ENCODE results near the gene HAPSTR1. TPM values are rescaled to one million over a fixed set of nuclear protein-coding genes. Genes with fewer than 3 reads are reported as not detected.

Gene HAPSTR1
- total RNA-seq, 1 donor from 2014 or later = 86.0 TPM

- TF ChIP-seq, protein P1, sequence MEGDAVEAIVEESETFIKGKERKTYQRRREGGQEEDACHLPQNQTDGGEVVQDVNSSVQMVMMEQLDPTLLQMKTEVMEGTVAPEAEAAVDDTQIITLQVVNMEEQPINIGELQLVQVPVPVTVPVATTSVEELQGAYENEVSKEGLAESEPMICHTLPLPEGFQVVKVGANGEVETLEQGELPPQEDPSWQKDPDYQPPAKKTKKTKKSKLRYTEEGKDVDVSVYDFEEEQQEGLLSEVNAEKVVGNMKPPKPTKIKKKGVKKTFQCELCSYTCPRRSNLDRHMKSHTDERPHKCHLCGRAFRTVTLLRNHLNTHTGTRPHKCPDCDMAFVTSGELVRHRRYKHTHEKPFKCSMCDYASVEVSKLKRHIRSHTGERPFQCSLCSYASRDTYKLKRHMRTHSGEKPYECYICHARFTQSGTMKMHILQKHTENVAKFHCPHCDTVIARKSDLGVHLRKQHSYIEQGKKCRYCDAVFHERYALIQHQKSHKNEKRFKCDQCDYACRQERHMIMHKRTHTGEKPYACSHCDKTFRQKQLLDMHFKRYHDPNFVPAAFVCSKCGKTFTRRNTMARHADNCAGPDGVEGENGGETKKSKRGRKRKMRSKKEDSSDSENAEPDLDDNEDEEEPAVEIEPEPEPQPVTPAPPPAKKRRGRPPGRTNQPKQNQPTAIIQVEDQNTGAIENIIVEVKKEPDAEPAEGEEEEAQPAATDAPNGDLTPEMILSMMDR (IDR thresholded peaks at IDR 0.05; ENCODE audit: unreplicated experiment) = no peak
- H3K27ac Mint-ChIP-seq (ENCODE audit: unreplicated experiment) = no peak overlapping the region
- peaks cover 43% of the 10 kb centered on the region for H3K4me1 Mint-ChIP-seq (ENCODE audit: unreplicated experiment)
- H3K9me3 Mint-ChIP-seq (ENCODE audit: unreplicated experiment) = no peaks in the 10 kb centered on the region
- no peaks in the 10 kb centered on the region for H3K27me3 Mint-ChIP-seq (ENCODE audit: unreplicated experiment)
- no peak for DNase-seq (ENCODE audit: low spot score)
- H3K36me3 Mint-ChIP-seq (ENCODE audit: low read depth, unreplicated experiment) = peaks cover 21% of the 10 kb centered on the region
- no peak overlapping the region for H3K4me3 Mint-ChIP-seq (ENCODE audit: unreplicated experiment)
Measured at GRCh38 chr16:9112166-9112843, 20.9 kb downstream of the HAPSTR1 start.

GRCh38 chr16:9112844-9113186, 21.4 kb downstream of the HAPSTR1 start:
- TF ChIP-seq, protein P1 (IDR thresholded peaks at IDR 0.05; ENCODE audit: unreplicated experiment) = no peak
- H3K36me3 Mint-ChIP-seq (ENCODE audit: low read depth, unreplicated experiment) = peaks cover 21% of the 10 kb centered on the region
- peaks cover 40% of the 10 kb centered on the region for H3K4me1 Mint-ChIP-seq (ENCODE audit: unreplicated experiment)
- no peaks in the 10 kb centered on the region for H3K27me3 Mint-ChIP-seq (ENCODE audit: unreplicated experiment)
- H3K9me3 Mint-ChIP-seq (ENCODE audit: unreplicated experiment) = no peaks in the 10 kb centered on the region
- no peak overlapping the region for H3K4me3 Mint-ChIP-seq (ENCODE audit: unreplicated experiment)
- DNase-seq (ENCODE audit: low spot score) = no peak
- no peak overlapping the region for H3K27ac Mint-ChIP-seq (ENCODE audit: unreplicated experiment)

GRCh38 chr16:9113707-9114106, 22.3 kb downstream of the HAPSTR1 start:
- H3K27me3 Mint-ChIP-seq (ENCODE audit: unreplicated experiment) = no peaks in the 10 kb centered on the region
- TF ChIP-seq, protein P1 (IDR thresholded peaks at IDR 0.05; ENCODE audit: unreplicated experiment) = no peak
- DNase-seq (ENCODE audit: low spot score) = no peak
- H3K27ac Mint-ChIP-seq (ENCODE audit: unreplicated experiment) = no peak overlapping the region
- peaks cover 37% of the 10 kb centered on the region for H3K4me1 Mint-ChIP-seq (ENCODE audit: unreplicated experiment)
- peaks cover 19% of the 10 kb centered on the region for H3K36me3 Mint-ChIP-seq (ENCODE audit: low read depth, unreplicated experiment)
- no peak overlapping the region for H3K4me3 Mint-ChIP-seq (ENCODE audit: unreplicated experiment)
- no peaks in the 10 kb centered on the region for H3K9me3 Mint-ChIP-seq (ENCODE audit: unreplicated experiment)

DNA sequence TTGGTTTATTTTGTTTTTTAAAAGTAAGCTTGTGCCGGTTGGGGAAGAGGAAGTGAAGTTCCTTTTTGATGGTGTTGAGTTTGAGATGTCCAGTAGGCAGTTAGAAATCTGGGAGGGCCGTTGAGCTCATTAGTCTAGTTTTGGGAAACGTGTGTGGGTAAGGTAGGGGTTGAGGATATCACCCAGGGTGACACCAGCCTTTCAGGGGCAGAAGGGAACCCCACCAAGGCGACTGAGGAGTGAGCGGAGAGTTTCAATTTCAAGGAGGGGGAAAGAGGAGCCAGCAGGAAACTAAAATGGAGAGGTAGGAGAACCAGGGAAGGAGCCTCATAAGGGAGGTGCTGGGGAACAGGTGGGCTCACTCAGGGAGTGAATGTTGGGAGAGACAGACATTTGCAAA, 22.7 kb downstream of the HAPSTR1 start:
- Mint-ChIP-seq H3K4me3 (ENCODE audit: unreplicated experiment) (no peak overlapping the region), H3K27ac (ENCODE audit: unreplicated experiment) (peak overlapping the region; percentile 73), H3K27me3 (ENCODE audit: unreplicated experiment) (no peaks in the 10 kb centered on the region), H3K36me3 (ENCODE audit: low read depth, unreplicated experiment) (peaks cover 15% of the 10 kb centered on the region), H3K9me3 (ENCODE audit: unreplicated experiment) (no peaks in the 10 kb centered on the region), H3K4me1 (ENCODE audit: unreplicated experiment) (peaks cover 33% of the 10 kb centered on the region)
- DNase-seq (ENCODE audit: low spot score) = no peak
- TF ChIP-seq, protein P1 (IDR thresholded peaks at IDR 0.05; ENCODE audit: unreplicated experiment) = no peak

GRCh38 chr16:9114842-9115241, 23.4 kb downstream of the HAPSTR1 start:
- H3K9me3 Mint-ChIP-seq (ENCODE audit: unreplicated experiment) = no peaks in the 10 kb centered on the region
- peaks cover 15% of the 10 kb centered on the region for H3K36me3 Mint-ChIP-seq (ENCODE audit: low read depth, unreplicated experiment)
- H3K27ac Mint-ChIP-seq (ENCODE audit: unreplicated experiment) = peak overlapping the region; percentile 73
- H3K4me3 Mint-ChIP-seq (ENCODE audit: unreplicated experiment) = peak overlapping the region; percentile 13
- TF ChIP-seq, protein P1 (IDR thresholded peaks at IDR 0.05; ENCODE audit: unreplicated experiment) = no peak
- H3K27me3 Mint-ChIP-seq (ENCODE audit: unreplicated experiment) = no peaks in the 10 kb centered on the region
- peaks cover 29% of the 10 kb centered on the region for H3K4me1 Mint-ChIP-seq (ENCODE audit: unreplicated experiment)
- no peak for DNase-seq (ENCODE audit: low spot score)
